ENCODE results near the gene BCL11A.

DNA sequence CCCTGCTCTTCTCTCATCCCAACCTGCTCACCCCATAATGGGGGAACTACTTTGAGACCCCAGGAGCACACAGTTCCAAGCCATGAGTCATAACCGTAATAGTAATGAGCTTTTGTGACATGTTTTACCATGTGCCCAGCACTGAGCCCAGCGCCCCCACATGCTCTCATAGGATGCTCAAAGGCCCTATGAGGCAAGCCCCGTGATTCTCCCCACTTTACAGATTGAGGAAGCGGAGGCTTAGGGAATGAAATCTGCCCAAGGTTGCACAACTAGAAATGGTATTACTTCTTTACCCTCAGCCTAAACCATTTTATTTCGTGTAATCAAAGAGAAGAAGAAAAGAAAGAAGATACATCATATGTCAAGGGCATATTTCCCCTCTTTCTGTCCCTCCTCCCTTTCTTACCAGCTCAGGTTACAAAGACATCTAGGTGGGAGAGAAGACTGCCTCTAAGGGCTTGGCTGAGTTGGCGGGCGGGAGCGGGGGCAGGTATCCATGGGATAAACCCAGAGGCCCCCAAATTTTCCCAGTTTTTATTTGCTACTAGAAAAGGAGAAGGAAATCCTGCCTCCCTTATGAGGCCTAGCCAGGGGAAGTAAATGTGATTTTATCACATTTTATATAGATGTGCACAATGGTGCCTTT lies 24.2 kb downstream of the BCL11A start:
- TF ChIP-seq, protein P1, sequence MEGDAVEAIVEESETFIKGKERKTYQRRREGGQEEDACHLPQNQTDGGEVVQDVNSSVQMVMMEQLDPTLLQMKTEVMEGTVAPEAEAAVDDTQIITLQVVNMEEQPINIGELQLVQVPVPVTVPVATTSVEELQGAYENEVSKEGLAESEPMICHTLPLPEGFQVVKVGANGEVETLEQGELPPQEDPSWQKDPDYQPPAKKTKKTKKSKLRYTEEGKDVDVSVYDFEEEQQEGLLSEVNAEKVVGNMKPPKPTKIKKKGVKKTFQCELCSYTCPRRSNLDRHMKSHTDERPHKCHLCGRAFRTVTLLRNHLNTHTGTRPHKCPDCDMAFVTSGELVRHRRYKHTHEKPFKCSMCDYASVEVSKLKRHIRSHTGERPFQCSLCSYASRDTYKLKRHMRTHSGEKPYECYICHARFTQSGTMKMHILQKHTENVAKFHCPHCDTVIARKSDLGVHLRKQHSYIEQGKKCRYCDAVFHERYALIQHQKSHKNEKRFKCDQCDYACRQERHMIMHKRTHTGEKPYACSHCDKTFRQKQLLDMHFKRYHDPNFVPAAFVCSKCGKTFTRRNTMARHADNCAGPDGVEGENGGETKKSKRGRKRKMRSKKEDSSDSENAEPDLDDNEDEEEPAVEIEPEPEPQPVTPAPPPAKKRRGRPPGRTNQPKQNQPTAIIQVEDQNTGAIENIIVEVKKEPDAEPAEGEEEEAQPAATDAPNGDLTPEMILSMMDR (optimal IDR thresholded peaks at IDR 0.05 in 1 of 3, IDR thresholded peaks at IDR 0.05 in 1 of 3, conservative IDR thresholded peaks at IDR 0.05 in 1 of 3; ENCODE audit: extremely low read depth in 1 of 3, insufficient read depth in 2 of 3, low read length in 3 of 3), result no peak
- no peak for TF ChIP-seq EZH2 (IDR thresholded peaks at IDR 0.05; ENCODE audit: low read length)

Measured in keratinocyte (primary cell).